ENCODE results near the gene UVSSA. TPM values are rescaled to one million over a fixed set of nuclear protein-coding genes. Genes with fewer than 3 reads are reported as not detected.

Gene UVSSA
- total RNA-seq, 1 experiment from 2014 or later: 40.4 TPM

- DNase-seq (ENCODE audit: low spot score) (no peak), ATAC-seq (no peak)
- no peaks in the 10 kb centered on the region for H3K27me3 Mint-ChIP-seq (ENCODE audit: low read depth)
- no peaks in the 10 kb centered on the region for H3K9me3 Mint-ChIP-seq
- peaks cover 28% of the 10 kb centered on the region for H3K36me3 Mint-ChIP-seq
- ChIA-PET CTCF (no interaction called here), POLR2A (no interaction called here)
- peak overlapping the region; percentile 40; the same call in 1 of the 2 replicates for H3K27ac Mint-ChIP-seq
- H3K4me1 Mint-ChIP-seq: peaks cover 21% of the 10 kb centered on the region
- TF ChIP-seq ZNF396 (CRISPR knock-in tag; IDR thresholded peaks at IDR 0.05; ENCODE audit: borderline replicate concordance) (no peak), NFE2L1 (CRISPR knock-in tag; IDR thresholded peaks at IDR 0.05) (no peak), ERG (CRISPR knock-in tag; IDR thresholded peaks at IDR 0.05) (no peak), CREM (CRISPR knock-in tag; IDR thresholded peaks at IDR 0.05) (no peak), ZNF263 (CRISPR knock-in tag; IDR thresholded peaks at IDR 0.05; ENCODE audit: low read depth) (no peak), ZBTB21 (CRISPR knock-in tag; IDR thresholded peaks at IDR 0.05; ENCODE audit: borderline replicate concordance) (no peak), MLX (CRISPR knock-in tag; IDR thresholded peaks at IDR 0.05) (no peak), TCF7 (CRISPR knock-in tag; IDR thresholded peaks at IDR 0.05; ENCODE audit: low read depth) (no peak), ATF1 (CRISPR knock-in tag; IDR thresholded peaks at IDR 0.05) (no peak), GABPB1 (CRISPR knock-in tag; IDR thresholded peaks at IDR 0.05) (no peak)
- TF ChIP-seq, protein P1, sequence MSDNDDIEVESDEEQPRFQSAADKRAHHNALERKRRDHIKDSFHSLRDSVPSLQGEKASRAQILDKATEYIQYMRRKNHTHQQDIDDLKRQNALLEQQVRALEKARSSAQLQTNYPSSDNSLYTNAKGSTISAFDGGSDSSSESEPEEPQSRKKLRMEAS (CRISPR knock-in tag; IDR thresholded peaks at IDR 0.05): no peak
- TF ChIP-seq, protein P2, sequence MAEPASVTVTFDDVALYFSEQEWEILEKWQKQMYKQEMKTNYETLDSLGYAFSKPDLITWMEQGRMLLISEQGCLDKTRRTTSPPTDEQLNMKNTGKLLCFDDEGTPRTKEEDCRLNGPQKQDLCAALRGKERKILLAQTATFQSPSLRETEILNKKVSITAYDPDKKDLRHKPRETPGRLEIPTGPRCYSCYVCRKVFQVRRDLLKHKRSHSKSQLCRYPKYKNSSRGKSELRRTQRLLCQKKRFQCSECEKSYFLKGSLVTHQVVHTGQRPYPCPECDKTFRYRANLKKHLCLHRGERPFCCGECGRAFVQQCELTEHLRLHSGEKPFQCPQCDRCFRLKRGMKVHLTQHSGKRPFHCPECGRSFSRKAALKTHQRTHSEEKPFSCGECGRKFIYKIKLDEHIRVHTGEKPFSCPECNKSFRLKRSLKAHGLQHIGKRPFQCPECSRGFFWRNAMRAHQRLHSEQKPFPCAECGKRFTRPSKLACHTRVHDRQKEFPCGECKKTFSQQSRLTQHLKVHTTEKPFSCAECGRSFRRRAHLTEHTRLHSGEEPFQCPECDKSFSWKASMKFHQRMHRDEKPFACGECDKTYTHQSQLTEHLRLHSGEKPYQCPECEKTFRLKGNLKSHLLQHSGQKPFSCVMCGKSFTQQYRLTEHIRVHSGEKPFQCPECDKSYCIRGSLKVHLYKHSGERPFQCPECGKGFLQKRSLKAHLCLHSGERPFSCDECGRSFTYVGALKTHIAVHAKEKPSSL (CRISPR knock-in tag; conservative IDR thresholded peaks at IDR 0.05): no peak
- H3K4me3 Mint-ChIP-seq: no peak overlapping the region
Measured at GRCh38 chr4:1300466-1301455, 46.2 kb upstream of the UVSSA start.

DNA sequence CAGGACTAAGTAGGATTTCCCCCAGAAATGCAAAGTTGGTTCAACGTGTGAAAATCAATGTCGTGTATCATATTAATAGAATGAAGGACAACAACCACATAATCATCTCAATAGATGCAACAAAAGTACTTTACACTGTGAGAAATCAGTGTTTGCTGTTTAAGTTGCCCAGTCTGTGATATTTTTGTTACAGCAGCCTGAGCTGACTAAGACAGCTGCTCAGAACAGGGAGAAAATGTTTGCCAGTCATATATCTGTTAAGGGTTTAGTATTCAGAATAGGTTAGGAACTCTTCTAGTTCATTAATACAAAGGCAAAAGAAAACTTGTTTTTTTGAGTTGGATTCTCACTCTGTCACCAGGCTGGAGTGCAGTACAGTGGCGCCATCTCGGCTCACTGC, 44.8 kb upstream of the UVSSA start:
- POLR2A ChIA-PET: no interaction called here
- Mint-ChIP-seq H3K4me1 (peaks cover 20% of the 10 kb centered on the region), H3K36me3 (peaks cover 28% of the 10 kb centered on the region), H3K4me3 (no peak overlapping the region), H3K27ac (no peak overlapping the region), H3K27me3 (ENCODE audit: low read depth) (no peaks in the 10 kb centered on the region), H3K9me3 (no peaks in the 10 kb centered on the region)
- no peak for DNase-seq (ENCODE audit: low spot score)
- TF ChIP-seq ZNF138 (CRISPR knock-in tag; conservative IDR thresholded peaks at IDR 0.05): no peak
- ATAC-seq: no peak
- CTCF ChIA-PET: no interaction called here

- H3K27ac Mint-ChIP-seq: peak overlapping the region; percentile 71; the same call in 1 of the 2 replicates
- POLR2A ChIA-PET: no interaction called here
- no peak overlapping the region for H3K4me3 Mint-ChIP-seq
- H3K9me3 Mint-ChIP-seq: no peaks in the 10 kb centered on the region
- CTCF ChIA-PET: no interaction called here
- ATAC-seq (no peak), DNase-seq (ENCODE audit: low spot score) (no peak)
- no peaks in the 10 kb centered on the region for H3K27me3 Mint-ChIP-seq (ENCODE audit: low read depth)
- H3K4me1 Mint-ChIP-seq: peaks cover 30% of the 10 kb centered on the region
- peaks cover 11% of the 10 kb centered on the region for H3K36me3 Mint-ChIP-seq
- TF ChIP-seq NFE2L1 (CRISPR knock-in tag; IDR thresholded peaks at IDR 0.05) (no peak), GTF2I (CRISPR knock-in tag; conservative IDR thresholded peaks at IDR 0.05) (no peak), PRRX2 (CRISPR knock-in tag; IDR thresholded peaks at IDR 0.05) (no peak), ESRRA (CRISPR knock-in tag; IDR thresholded peaks at IDR 0.05; ENCODE audit: borderline replicate concordance) (no peak), ZNF232 (CRISPR knock-in tag; IDR thresholded peaks at IDR 0.05) (no peak), TEAD1 (CRISPR knock-in tag; IDR thresholded peaks at IDR 0.05) (no peak), CTCF (IDR thresholded peaks at IDR 0.05) (no peak), MYBL2 (CRISPR knock-in tag; IDR thresholded peaks at IDR 0.05) (no peak)
- TF ChIP-seq, protein P3, sequence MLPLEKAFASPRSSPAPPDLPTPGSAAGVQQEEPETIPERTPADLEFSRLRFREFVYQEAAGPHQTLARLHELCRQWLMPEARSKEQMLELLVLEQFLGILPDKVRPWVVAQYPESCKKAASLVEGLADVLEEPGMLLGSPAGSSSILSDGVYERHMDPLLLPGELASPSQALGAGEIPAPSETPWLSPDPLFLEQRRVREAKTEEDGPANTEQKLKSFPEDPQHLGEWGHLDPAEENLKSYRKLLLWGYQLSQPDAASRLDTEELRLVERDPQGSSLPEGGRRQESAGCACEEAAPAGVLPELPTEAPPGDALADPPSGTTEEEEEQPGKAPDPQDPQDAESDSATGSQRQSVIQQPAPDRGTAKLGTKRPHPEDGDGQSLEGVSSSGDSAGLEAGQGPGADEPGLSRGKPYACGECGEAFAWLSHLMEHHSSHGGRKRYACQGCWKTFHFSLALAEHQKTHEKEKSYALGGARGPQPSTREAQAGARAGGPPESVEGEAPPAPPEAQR (CRISPR knock-in tag; IDR thresholded peaks at IDR 0.05): no peak
- TF ChIP-seq, protein P1 (CRISPR knock-in tag; IDR thresholded peaks at IDR 0.05): no peak
Measured at GRCh38 chr4:1305261-1305711, 41.7 kb upstream of the UVSSA start.
